HG03139 (cell line): ENCODE results near the gene DAGLA.

ENCODE experiments used
- ATAC-seq: cut with Tn5 transposase; IDR thresholded peaks from one replicate; pipeline ENCODE4 v1.9.1; 2021; ENCODE audit not compliant: unreplicated experiment

Gene DAGLA

GRCh38 chr11:61706452-61707400 lies 26.5 kb downstream of the DAGLA start:
- no peak for ATAC-seq

GRCh38 chr11:61707574-61707973 lies 27.4 kb downstream of the DAGLA start:
- ATAC-seq = no peak

GRCh38 chr11:61709110-61709509 lies 28.9 kb downstream of the DAGLA start:
- no peak for ATAC-seq

GRCh38 chr11:61709572-61709971 lies 29.4 kb downstream of the DAGLA start:
- ATAC-seq = no peak

- no peak for ATAC-seq
Observed at GRCh38 chr11:61710019-61710418, 29.8 kb downstream of the DAGLA start.

DNA sequence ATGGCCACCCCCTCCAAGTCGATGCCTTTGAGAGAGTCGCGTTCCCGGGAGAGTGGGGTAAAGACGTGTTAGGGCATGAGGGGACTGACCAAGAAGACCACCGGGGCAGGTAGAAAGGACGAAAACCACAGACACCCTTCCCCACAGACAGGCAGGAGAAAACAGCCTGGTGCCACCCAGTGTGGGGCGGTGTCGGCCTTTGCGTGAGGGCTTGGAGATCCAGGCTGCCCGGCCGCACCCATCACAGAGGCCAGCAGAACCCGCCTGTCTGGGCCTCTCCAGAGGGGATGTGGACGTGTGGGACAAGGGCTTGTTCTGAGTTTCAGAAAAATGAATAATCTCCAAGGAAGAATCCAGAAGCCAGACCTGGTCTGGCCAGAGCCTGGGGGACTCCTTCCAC lies 30.8 kb downstream of the DAGLA start:
- ATAC-seq = no peak

DNA sequence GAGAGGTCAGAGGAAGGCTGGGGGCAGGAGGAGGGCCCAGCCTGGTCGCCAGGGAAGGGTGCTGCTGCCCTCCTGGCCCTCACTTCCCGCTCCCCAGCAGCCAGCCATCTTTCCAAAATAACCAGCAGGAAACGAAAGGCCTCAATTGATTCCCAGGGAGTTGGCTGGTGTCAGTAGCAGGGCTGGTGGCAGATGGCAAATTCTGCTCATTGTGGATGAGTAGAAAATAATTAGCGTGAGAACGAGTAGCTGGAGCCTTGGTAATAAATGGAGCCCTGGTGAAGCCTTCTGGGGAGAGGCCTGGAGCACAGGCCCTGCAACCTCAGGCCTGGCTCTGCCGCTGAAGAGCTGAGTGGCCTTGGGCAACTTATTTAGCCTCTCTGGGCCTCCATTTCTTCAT lies 31.3 kb downstream of the DAGLA start:
- ATAC-seq = no peak

- ATAC-seq = no peak
Observed at GRCh38 chr11:61712314-61712713, 32.1 kb downstream of the DAGLA start.

GRCh38 chr11:61712846-61713245 lies 32.7 kb downstream of the DAGLA start:
- no peak for ATAC-seq

DNA sequence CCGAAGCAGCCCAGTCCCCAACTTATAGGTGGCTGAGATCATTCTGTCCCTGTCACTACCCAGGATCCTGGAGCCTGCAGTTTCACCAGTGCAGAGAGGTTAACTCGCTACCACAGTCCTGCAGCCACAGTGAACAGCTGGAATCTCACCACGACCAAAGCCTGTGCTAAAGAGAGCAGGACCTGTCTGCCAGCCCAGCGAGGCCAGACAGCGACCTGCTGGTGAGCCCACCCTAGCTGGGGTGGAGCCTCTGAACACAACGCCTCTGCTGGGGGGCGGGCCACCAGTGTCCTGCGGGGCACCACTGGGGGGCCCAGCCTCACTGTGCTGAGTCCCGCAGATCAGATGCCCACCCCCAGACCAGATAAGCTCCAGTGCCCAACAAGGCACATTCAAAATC lies 33.3 kb downstream of the DAGLA start:
- ATAC-seq = no peak

- no peak for ATAC-seq
Observed at GRCh38 chr11:61713906-61714305, 33.7 kb downstream of the DAGLA start.

- no peak for ATAC-seq
Observed at GRCh38 chr11:61714316-61714715, 34.1 kb downstream of the DAGLA start.

GRCh38 chr11:61714916-61715315 lies 34.7 kb downstream of the DAGLA start:
- ATAC-seq = no peak

DNA sequence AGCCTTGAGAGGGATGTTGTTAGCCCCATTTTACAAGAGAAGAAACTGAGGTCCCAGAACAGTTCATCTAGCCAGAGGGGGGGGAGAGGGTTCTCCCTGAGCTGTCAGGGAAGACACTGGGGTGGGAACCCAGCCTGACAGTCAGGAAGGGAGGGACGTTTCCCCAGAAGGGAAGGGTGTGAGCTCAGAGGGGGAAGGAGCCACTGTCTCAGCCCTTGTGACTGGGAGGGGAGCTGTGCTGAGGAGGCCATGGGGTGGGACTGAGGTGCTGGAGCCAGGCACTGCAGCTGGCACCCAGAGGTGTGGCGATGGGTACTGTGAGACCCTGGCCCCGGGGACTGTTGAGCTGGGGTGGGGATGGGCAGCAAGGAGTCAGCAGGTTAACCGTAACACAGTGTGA lies 35.7 kb downstream of the DAGLA start:
- ATAC-seq = no peak

DNA sequence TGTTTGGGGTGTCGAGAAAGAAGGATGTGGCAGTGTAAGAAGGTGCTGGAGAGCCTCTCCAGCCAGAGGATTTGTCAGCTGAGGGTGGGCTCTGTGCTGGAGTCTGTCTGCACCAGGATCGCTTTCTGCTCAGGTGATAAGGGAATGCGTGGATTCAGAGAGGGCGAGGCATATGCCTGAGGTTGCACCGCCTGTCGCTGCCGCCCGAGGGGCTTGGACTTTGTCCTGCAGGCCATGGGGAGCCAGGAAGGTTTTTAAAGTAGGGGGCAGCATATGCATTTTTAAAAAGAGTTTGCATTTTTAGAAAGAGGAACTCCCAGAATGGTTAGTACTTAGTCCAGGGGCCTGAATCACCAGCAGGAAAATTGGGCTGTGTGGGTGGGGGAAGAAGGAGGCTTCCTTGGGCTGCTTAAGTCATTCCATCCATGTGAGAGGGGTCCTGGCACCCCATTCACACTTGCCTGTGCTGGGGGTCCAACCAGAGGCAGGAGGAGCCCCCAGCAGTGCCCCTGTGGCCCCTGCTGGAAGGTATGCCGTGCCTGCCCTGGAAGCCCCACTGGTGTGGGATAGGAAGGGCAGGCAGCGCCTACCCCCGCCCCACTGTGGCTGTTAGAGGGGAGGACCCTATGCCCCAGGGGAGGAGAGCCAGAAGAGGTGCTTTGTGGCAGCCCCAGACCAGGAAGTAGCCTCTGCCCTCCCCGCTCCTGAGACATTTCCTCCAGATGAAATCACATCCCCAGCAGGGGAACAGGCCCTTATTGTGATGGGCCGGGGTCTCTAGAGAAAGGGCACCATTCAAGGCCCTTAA lies 36.5 kb downstream of the DAGLA start:
- ATAC-seq = no peak

- ATAC-seq = no peak
Observed at GRCh38 chr11:61717286-61718033, 37.3 kb downstream of the DAGLA start.

GRCh38 chr11:61718046-61718531 lies 37.9 kb downstream of the DAGLA start:
- ATAC-seq = no peak

DNA sequence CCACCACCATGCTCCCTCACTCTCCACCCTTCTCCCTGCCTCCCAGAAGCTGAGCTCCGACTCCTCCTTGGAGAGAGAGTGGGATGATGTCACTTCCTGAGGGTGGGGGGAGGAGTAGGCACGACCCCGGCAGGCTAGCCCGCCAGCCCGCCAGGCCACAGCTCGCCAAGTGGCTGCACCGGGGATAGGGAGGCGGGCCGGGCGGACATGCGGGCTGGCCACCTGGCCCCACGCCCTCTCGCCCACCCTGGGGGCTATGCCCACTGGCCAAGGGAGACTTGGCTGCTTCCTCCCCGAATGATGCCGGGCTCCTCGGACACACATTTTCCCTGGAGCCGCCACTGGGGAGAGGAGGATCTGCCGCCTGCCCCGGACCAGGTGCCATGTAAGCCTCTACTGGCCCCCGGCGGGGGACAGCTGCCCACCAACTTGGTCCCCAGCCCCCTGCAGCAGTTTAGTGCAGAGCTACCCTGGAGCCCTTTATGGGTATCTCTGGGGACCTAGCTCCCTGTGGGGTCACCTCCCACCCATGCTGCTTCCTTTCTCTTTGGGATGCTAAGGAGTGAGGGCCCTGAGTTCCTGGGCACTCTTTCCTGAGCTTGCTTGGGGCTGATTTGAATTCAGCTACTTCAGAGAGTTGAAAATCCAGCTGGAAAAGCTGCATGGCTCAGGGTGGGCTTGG lies 38.6 kb downstream of the DAGLA start:
- ATAC-seq = no peak

- ATAC-seq = no peak
Observed at GRCh38 chr11:61719978-61720377, 39.8 kb downstream of the DAGLA start.

DNA sequence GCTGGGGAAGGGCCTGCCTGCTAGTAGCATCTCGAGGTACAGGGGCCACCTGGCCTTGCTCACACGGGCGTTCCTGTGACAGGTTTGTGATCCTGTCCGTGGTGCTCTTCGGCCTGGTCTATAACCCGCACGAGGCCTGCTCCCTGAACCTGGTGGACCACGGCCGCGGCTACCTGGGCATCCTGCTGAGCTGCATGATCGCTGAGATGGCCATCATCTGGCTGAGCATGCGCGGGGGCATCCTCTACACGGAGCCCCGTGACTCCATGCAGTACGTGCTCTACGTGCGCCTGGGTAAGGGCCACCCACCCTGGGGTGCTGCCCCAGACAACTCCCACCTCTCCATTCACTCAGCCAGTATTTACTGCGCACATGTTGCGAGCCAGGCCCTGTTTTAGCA lies 40.4 kb downstream of the DAGLA start:
- ATAC-seq = no peak

DNA sequence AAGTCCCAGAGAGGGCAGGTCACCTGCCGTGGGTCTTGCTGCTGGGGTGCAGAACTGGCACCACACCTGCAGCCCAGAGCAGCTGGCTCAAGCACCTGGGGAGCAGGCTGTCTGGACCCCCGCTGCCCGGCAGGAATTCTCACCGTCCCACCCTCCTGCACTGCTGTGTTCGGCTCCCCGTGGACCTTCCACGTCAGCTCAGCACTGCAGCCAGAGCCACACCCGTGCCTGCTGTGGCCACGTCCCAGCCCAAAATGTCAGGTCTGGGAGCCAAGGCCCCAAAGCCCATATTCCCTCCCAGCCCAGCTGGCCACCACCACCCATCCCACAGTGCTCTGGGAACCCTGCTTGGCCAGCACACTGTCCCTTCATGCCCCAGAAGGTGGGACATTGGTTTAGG lies 44.2 kb downstream of the DAGLA start:
- no peak for ATAC-seq
